ENCODE data around the gene NKD1.

Gene NKD1

GRCh38 chr16:50696575-50697420 is 148.6 kb downstream of the NKD1 start:
- Mint-ChIP-seq H3K27ac (peak overlapping the region; percentile 90), H3K27me3 (no peaks in the 10 kb centered on the region), H3K9me3 (no peaks in the 10 kb centered on the region), H3K36me3 (no peaks in the 10 kb centered on the region), H3K4me3 (peak overlapping the region; percentile 19), H3K4me1 (peaks cover 89% of the 10 kb centered on the region)
- ATAC-seq, result peak; percentile 34

DNA sequence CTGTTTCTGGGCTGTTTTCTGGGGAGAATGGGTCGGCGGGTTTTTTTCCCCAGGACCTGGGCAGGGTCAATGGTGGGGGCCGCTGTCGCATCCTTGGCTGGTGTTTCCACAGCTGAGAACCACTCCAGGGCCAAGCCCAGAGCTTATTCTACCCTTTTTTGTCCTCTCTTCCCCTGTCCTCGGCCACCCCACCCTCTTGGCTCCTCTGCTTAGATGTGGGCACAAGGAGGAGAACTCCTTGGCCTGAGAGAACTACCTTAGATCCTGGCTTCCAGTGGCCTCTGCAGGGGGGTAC is 149.2 kb downstream of the NKD1 start:
- peaks cover 86% of the 10 kb centered on the region for H3K4me1 Mint-ChIP-seq

GRCh38 chr16:50697881-50698767 is 149.9 kb downstream of the NKD1 start:
- Mint-ChIP-seq H3K27me3 (no peaks in the 10 kb centered on the region), H3K9me3 (no peaks in the 10 kb centered on the region), H3K27ac (peak overlapping the region; percentile 90), H3K36me3 (no peaks in the 10 kb centered on the region), H3K4me3 (peak overlapping the region; percentile 87), H3K4me1 (peaks cover 78% of the 10 kb centered on the region)
- ATAC-seq, result peak; percentile 77

More for the DNA sequence above, 149.2 kb downstream of the NKD1 start:
- Mint-ChIP-seq H3K4me3 (peak overlapping the region; percentile 87), H3K27me3 (no peaks in the 10 kb centered on the region), H3K27ac (peak overlapping the region; percentile 90), H3K36me3 (no peaks in the 10 kb centered on the region), H3K9me3 (no peaks in the 10 kb centered on the region)
- ATAC-seq, result no peak
